ENCODE measurements around the gene BRCA1.
"Not testable (repeated sequence)": the region's sequence is repeated elsewhere in the genome, so short reads cannot be mapped to it uniquely, and the experiment has no call there.

Gene BRCA1

DNA sequence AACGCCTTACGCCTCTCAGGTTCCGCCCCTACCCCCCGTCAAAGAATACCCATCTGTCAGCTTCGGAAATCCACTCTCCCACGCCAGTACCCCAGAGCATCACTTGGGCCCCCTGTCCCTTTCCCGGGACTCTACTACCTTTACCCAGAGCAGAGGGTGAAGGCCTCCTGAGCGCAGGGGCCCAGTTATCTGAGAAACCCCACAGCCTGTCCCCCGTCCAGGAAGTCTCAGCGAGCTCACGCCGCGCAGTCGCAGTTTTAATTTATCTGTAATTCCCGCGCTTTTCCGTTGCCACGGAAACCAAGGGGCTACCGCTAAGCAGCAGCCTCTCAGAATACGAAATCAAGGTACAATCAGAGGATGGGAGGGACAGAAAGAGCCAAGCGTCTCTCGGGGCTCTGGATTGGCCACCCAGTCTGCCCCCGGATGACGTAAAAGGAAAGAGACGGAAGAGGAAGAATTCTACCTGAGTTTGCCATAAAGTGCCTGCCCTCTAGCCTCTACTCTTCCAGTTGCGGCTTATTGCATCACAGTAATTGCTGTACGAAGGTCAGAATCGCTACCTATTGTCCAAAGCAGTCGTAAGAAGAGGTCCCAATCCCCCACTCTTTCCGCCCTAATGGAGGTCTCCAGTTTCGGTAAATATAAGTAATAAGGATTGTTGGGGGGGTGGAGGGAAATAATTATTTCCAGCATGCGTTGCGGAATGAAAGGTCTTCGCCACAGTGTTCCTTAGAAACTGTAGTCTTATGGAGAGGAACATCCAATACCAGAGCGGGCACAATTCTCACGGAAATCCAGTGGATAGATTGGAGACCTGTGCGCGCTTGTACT is at the start of gene BRCA1:
BRCA1 (minus strand) TSS at position 232 of the 834 bp plus-strand sequence. CDS start 1,268 bp downstream, outside the sequence.
- peak; percentile 94 for DNase-seq

DNA sequence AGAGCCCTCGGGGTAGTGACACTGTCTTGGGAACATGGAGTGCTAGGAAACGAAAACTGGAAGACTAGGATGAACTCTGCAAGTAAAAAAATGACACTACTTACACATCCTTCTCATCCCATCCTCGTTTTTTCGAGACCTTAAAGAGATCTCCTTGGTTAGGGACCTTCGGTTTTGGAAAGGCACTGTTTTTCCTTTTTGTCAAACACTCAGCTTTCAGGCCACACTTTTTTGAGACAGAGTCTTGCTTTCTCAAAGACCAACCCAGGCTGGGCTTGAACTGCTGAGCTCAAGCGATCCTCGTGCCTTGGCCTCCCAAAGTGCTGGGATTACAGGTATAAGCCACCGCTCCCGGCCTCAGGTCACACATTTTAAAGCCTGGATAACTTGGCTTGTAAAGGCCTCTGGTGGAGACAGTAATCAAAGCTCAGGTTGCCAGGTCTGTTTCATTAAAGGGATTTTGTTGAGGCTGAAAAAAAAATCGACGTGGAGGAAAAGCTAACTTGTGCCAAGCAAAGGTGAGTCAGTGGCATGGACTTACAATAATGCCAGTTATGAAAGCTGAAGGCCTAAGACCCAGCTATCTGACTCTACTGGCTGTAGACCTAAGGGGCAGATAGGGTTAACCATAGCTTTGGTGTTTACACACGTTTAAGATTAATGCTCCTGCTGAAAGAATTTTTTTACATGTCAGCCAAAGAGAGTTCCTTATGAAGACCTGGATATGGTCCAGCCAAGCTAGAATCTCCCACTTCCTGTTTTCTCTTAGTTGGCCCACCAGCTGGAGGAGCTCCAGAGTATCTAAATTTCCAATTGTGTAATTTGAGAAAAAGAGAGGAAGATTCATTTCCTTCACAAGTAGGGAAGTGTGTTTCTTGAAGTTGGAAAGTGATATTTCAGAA is 46.7 kb upstream of the BRCA1 start:
- peak; percentile 17 for DNase-seq

DNA sequence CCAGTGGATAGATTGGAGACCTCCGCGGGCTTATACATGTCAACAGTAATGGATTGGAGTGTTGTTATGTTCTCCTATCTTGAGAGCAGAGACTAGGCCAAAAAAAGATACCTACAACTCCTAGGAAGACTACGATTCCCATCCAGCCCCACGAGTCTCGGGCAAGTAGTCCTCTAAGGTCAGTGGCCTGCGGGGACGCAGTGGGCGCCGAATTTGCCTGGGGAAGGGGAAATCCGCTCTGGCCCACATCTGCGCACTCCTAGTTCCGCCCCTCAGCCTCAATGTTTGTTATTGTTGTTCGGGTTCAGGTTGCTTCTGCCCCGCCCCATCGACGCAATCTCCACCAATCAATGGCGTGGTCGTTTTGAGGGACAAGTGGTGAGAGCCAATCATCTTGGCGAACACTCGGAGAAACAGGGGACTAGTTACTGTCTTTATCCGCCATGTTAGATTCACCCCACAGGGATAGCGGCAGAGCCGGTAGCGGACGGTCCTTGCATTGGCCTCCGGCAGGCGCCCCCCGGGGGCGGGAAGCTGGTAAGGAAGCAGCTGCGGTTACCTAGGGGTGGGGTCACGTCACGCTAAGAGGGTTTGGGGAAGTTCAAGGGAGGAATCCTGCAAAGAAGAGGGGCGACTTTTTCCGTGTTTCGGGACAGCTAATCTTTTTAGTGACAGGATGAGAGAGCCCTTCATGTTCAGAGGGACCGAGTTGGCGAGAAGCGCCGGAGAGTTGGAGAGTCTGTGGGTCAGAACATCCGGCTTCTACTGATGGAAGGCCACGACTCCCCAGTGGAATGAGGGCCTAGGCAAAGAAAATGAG is 45.8 kb upstream of the BRCA1 start, which contains the start of gene NBR1:
NBR1 (plus strand) TSS at position 449 of the 820 bp plus-strand sequence. CDS start 4,586 bp downstream, outside the sequence.
- peak; percentile 98 for DNase-seq

DNA sequence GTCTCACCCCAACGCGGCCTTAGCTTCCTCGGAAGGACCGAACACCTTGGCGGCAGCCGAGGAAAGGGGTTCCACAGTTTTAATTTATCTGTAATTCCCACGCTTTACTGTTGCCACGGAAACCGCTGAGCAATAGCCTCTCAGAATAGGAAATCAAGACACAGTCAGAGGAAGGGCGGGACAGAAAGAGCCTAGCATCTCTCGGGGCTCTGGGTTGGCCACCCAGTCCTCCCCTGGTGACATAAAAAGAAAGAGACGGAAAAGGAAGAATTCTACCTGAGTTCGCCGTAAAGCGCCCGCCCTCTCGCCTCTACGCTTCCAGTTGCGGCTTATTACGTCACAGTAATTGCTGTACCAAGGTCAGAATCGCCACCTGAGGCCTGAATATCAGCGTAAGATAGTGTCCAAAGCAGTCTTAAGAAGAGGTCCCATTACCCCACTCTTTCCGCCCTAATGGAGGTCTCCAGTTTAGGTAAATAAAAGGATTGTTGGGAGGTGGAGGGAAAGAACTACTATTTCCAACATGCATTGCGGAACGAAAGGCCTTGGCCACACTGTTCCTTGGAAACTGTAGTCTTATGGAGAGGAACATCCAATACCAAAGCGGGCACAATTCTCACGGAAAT is 45.1 kb upstream of the BRCA1 start:
- peak; percentile 91 for DNase-seq

DNA sequence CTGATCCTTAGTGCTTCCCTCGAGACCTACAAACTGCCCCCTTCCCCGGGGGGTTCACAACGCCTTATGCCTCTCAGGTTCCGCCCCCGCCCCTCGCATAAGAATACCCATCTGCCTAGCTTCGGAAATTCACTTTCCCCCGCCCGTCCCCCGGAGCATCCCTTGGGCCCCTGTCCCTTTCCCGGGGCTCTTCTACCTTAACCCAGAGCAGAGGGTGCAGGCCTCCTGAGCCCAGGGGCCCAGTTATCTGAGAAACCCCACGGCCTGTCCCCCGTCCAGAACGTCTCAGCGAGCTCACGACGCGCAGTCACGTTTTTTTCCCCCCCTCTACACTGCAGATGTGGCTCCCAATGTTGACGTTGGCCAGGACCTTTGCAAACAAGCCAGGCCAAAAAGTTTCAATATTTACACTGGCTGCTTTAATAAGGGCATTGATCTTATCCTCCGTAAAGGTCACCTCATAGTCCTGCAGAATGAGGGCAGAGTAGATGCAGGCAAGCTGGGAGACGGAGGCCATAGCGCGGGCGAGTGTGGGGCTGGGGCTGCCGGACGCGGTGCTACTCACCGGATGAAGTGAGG is 44.5 kb upstream of the BRCA1 start:
- no peak for DNase-seq

DNA sequence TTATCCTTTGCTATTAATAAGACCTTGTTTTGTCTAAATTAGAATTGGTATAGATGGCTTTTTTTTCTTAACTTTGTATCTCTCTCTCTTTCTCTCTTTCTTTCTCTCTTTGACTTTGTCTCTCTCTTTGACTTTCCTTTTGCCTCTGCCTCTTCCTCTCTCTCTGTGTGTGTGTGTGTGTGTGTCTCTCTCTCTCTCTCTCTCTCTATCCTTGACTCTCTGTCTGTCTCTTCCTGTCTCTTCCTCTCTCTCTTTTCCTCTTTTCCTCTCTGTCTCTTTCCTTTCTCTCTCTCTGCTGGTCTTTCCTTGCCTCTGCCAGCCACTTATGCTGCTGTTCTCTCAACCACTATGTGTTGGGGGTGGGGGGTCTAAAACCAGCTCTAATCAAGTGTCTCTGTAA is 40.8 kb upstream of the BRCA1 start:
- not testable (repeated sequence) for DNase-seq

DNA sequence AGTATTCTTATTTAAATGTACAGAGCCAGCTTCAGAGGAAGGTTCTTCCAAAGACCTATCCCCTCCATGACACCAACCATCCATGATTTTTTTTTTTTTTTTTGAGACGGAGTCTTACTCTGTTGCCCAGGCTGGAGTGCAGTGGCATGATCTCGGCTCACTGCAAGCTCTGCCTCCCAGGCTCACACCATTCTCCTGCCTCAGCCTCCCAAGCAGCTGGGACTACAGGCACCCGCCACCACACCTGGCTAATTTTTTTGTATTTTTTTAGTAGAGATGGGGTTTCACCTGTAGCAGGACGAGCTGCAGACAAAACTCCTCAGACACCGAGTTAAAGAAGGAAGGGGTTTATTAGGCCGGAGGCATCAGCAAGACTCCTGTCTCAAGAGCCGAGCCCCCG is 34.8 kb upstream of the BRCA1 start:
- not testable (repeated sequence) for DNase-seq

DNA sequence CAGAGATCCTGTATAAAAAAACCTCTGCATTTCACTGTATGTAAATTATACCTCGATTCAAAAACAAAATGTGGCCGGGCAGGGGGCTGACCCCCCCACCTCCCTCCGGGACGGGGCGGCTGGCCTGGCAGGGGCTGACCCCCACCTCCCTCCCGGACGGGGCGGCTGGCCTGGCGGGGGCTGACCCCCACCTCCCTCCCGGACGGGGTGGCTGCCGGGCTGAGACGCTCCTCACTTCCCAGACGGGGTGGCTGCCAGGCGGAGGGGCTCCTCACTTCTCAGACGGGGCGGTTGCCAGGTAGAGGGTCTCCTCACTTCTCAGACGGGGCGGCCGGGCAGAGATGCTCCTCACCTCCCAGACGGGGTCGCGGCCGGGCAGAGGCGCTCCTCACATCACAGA is 34.1 kb upstream of the BRCA1 start:
- DNase-seq = not testable (repeated sequence)

DNA sequence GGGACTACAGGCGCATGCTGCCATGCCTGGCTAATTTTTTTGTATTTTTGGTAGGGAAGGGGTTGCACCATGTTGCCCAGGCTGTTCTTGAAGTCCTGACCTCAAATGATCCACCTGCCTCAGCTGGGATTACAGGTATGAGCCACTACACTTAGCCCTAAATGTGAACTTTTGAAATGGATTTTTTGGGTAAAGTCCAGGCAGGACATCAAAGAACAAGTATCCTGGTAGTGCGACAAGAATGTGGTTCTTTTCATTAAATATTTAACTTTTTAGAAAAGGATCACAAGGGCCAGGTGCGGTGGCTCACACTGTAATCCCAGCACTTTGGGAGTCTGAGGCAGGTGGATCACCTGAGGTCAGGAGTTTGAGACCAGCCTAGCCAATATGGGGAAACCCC is 30.5 kb upstream of the BRCA1 start:
- no peak for DNase-seq

DNA sequence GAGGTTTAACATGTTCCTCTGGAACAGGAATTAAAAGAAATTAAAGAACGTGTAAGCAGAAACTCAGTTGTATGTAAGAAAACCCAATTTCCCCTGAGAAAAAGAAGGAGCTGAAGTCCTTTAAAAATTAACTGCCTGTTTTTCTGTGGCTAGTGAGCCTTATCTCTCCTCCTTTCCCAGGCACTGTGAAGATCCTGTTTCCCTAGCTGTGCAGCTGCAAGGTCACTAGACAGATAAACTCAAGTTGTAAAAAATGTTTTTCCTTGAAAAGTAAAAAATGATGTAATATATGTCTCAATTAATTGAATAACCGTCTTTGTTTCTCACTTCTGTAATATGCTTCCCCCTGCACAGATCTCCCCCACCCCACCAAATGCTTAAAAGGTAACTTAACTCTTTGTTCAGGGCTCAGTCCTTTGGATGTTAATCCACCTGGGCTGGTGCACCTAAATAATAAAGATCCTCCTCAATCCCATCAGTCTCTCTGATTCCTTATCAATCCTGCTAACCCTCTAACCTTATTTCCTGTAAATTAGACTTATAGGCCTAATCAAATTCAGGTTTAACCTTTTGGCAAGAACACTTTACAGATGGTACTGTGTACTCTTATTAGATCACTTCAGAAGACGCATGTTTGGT is 28.2 kb upstream of the BRCA1 start:
- not testable (repeated sequence) for DNase-seq

DNA sequence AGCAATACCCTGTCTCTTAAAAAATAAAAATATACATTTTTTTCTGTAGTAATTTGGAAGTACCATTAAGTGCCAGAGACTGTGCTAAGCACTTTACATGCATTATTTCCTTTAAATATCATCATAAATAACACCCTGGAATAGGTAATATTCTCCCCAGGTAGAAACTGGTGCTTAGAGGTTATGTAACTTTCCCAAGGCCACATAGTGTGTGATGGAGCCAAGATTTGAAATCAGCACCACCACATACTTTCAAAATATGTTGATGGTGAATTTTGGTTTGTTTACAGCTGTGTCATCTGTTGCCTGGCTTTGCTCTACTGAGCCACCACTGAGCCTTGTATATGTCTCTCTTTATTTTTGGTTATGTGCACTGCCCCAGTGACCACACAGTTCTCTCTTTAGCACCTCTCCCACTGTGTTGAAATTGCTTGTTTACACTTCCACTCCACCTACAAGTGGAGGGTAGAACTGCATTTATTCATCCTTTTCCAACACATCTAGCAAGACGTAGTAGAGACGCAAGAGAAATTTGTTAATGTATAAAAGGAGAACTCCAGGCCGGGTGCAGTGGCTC is 26.8 kb upstream of the BRCA1 start:
- no peak for DNase-seq

DNA sequence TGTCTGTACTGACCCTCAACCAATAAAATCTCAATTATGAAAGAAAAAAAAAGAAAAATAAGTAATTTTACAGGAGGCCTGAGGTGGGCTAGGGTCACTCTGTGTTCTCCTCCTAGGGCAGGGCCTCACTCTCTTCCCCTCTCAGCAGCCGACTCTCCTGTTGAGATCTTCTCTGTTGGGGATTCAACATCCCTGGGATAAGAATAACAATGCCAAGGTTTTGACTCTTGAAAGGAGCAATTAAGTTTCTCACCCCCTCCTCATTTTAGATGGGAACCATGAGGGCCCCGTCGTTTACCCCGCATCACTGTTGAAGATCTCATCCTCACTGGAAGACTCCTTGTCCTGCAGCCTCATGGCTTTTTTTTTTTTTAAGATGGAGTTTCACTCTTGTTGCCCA is 21.5 kb upstream of the BRCA1 start:
- no peak for DNase-seq

DNA sequence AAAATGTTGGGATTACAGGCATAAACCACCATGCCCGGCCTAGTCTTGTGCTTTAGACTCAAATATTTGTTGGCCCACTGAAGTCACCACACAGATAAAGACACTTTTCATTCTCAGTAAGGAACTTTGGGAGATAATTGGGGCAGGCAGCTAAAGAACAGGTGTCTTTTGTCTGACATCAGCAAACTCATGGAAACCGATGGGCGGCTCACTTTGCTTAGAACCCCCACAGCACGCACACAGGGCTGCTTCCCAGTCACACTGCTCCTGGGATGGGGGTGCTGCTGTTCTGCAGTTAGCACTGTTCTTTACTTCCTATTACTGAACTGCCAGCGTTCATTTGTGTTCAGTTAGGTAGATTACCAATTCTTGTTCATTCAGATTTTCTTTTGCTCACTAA is 18.0 kb upstream of the BRCA1 start:
- DNase-seq = no peak

DNA sequence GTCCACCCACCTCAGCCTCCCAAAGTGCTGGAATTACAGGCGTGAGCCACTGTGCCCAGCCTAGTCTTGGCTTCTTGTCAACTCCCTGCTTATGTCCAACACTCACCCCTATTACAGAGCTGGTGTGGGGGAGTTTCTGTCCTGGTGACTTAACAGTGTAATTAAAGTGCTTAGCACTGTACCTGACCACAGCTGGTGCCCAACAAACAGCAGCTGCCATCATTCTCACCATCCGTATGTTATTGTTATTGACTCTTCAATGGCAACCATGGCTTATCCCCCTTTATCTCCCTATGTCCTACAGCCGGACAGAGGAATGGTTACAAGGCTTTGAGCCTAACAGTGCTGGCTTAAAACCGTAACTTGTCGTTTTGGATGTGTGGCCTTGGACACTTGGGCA is 17.0 kb upstream of the BRCA1 start:
- DNase-seq = no peak

DNA sequence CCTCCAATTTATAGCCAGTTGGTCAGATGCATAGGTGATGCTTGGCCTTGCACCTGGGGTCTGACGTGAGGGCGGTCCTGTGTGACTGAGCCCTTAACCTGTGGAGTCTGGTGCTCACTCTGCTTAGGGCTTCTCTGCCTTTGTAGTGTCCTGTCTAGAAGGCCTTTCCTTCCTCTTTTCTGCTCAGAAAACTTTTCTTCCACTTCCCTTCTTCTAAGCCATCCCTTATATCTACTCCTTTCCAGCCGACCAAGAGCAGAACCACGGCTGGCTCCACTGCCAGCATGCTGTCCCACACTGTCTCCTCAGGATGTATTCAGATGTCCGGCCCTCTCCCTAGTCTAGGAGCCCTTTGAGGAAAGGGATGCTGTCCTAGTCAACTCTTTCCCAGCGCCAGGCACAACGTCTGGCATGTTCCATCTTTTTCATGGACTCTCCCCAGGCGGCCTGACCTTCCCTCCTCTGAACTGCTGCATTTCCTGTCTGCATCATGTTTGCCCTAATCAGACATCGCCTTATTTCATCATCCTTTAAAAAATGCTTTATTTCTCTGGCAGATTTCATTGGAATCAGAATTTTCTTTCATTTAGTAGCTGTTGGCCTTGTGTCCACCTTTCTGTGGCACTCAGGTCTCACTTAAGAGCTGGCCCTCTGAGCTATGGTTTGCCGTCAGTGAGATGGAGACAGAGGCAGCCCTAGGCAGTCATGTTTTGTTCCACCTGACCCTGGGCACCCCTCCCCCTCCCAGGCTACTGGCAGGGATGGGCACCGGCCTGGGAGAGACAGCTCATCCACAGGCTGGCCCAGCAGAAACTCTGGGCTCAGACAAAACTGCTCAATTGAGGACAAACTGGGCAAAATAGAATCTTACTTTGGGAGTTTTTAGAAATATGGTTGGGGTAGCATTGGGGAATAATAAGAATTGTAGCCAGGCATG is 15.5 kb upstream of the BRCA1 start:
- DNase-seq = no peak

DNA sequence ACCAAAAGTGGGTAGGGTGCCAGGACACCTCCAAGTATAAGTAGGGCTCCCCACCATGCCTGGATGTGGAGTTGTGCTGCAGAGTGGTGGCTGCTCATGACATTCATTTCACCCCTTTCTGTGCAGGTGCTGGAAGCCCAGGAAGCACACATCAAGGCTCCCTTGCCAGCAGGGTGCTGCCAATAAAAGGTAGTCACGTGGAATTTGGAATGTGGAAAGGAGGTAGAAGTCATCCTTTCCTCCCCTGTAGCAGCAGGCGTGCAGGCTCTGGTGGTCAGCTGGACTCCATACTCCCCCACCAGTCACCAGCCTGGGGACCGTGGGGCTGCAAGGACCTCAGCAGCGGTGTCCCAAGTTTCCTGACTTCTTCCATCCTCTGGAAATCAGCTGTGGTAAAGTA is 13.4 kb upstream of the BRCA1 start:
- DNase-seq = not testable (repeated sequence)

DNA sequence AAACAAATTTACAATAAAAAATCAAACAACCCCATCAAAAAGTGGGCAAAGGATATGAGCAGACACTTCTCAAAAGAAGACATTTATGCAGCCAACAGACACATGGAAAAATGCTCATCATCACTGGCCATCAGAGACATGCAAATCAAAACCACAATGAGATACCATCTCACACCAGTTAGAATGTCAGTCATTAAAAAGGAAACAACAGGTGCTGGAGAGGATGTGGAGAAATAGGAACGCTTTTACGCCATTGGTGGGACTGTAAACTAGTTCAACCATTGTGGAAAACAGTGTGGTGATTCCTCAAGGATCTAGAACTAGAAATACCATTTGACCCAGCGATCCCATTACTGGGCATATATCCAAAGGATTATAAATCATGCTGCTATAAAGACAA is 11.4 kb upstream of the BRCA1 start:
- DNase-seq = not testable (repeated sequence)

DNA sequence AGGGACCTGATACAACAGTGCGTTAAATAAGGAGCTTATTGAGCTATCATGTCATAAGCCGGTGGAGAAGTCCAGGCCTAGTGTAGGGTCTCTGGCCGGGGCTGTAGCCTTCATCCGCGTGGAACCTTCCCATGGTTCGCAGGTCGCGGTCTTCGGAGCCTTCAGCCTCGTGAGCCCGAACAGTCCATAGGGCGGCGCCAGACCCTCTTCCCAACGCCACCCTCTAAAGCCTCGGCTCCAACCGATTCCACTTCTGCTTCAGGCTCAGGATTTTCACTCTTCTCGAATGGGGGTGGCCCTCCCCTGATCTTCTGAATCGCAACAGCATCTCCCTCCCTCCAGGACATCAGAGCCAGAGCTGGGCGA is 10.3 kb upstream of the BRCA1 start:
- DNase-seq = no peak

DNA sequence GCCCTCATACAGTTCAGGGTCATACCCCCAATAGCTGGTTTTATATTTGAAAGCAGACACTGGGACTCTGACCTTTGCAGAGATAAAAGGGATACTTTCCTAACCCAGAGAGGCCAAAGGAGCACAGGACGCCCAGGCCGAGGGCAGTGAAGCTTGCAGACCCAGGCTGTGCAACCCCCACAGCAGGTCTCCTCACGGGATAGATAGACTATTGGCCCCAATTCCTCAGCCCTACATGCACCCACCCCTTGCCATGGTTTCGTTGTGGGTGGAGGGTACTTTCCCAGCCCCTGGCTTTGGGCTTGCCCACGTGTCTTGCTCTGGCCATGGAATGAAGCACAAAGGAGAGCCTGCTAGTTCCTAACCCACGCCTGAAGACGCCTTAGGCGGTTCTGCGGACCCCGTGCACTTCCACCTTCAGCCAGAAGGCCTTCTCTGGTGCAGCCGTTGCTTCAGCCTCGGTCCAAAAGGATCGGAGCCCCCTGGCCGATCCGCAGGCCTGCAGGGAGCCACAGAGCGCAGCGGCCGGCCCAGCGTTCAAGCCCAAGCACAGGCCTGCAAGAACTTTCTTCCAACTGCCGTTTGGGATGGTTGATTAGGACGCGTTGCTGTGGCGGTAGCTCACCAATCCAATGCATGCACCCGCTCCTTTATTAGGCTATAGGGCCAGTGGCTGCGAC is 9.8 kb upstream of the BRCA1 start:
- DNase-seq = no peak
